Esophagus (tissue), 2 donors: ENCODE results near the gene RALGPS2. TPM values are rescaled to one million over a fixed set of nuclear protein-coding genes. Genes with fewer than 3 reads are reported as not detected.
"Not testable (repeated sequence)": the region's sequence is repeated elsewhere in the genome, so short reads cannot be mapped to it uniquely, and the experiment has no call there.

Source experiments
- H3K27ac ChIP-seq, 2 donors: one replicate each; pipeline ENCODE4 v1.5.1; 2013; ENCODE audit warnings: low read depth in 2 of 2, mild to moderate bottlenecking in 2 of 2, inconsistent platforms in 1 of 2, low read length in 1 of 2, moderate library complexity in 1 of 2
- H3K27me3 ChIP-seq, 2 donors: one replicate each; pipeline ENCODE4 v1.6.1; 2013; ENCODE audit warnings: low read length in 2 of 2, control low read depth in 1 of 2, mild to moderate bottlenecking in 1 of 2; ENCODE audit not compliant: insufficient read depth in 2 of 2, control insufficient read depth in 1 of 2
- H3K36me3 ChIP-seq, 2 donors: one replicate each; pipeline ENCODE4 v1.6.1; 2013; ENCODE audit warnings: low read length in 1 of 2; ENCODE audit not compliant: control insufficient read depth in 2 of 2, insufficient read depth in 2 of 2
- H3K4me1 ChIP-seq, 2 donors: one replicate each; pipeline ENCODE4 v1.6.1; 2013; ENCODE audit warnings: low read length in 1 of 2; ENCODE audit not compliant: control insufficient read depth in 2 of 2, insufficient read depth in 2 of 2
- H3K4me3 ChIP-seq, 2 donors: one replicate each; pipeline ENCODE4 v1.5.1; 2013; ENCODE audit warnings: low read length in 2 of 2, mild to moderate bottlenecking in 2 of 2, low read depth in 1 of 2, moderate library complexity in 1 of 2
- H3K9me3 ChIP-seq, 2 donors: one replicate each; pipeline ENCODE4 v1.6.1; 2013; ENCODE audit warnings: mild to moderate bottlenecking in 2 of 2, low read depth in 1 of 2, low read length in 1 of 2, moderate library complexity in 1 of 2; ENCODE audit not compliant: control insufficient read depth in 2 of 2, insufficient read depth in 1 of 2
- WGBS, 2 donors: extraction: QIAGEN DNeasy Blood & Tissue Kit; methylation state at CpG; one replicate each; pipeline ENCODE4 v1.1.7; 2013; 5-methylcytosine and 5-hydroxymethylcytosine counted together
- polyA plus RNA-seq, 2 donors: library from polyadenylated mRNA; stranded (reverse); fragments of 200-250 nt; gene quantifications; one replicate each; pipeline ENCODE4 v1.2.3, GENCODE V29; 2013
- donor health status: healthy with polysubstance abuse.
- donor health status: Bipolar disorder and iron deficiency.

Gene RALGPS2
- polyA plus RNA-seq, 2 donors, result 7.6 to 8.6 TPM

- not testable (repeated sequence) for H3K27ac ChIP-seq, H3K36me3 ChIP-seq, H3K9me3 ChIP-seq, H3K4me3 ChIP-seq, H3K27me3 ChIP-seq, H3K4me1 ChIP-seq
- WGBS, 2 donors, result 51 to 65% methylated on average over 4 of the region's 4 CpGs
Measured at GRCh38 chr1:178949866-178950265, 224.8 kb downstream of the RALGPS2 start.

- Histone ChIP-seq H3K27ac (no peak overlapping the region), H3K27me3 (no peaks in the 10 kb centered on the region), H3K9me3 (no peaks in the 10 kb centered on the region), H3K36me3 (no peaks in the 10 kb centered on the region), H3K4me1 (peaks cover 0 to 4% of the 10 kb centered on the region in 2 donors), H3K4me3 (no peak overlapping the region)
- WGBS, 2 donors, result 73 to 85% methylated on average over 4 of the region's 4 CpGs
Measured at GRCh38 chr1:178951600-178951999, 226.6 kb downstream of the RALGPS2 start.

DNA sequence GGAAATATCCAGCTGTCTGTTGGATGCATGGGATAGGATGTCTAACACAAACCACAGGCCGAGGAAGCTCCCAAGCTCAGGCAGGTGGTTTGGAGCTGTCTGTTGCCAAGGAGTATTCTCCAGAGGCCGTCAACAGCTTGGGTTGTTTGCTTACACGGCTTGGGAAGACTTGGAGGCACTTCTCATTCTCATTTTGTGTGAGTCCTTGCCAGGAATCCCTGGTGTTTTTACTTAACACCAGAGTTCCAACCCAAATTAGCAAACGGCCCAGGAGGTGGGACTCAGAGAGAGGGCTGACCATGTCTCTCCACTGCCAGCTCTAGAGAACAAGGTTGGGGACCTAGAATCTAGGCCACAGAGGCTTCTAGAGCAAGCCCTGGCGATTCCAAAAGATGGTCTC lies 228.0 kb downstream of the RALGPS2 start:
- H3K27me3 ChIP-seq, result no peaks in the 10 kb centered on the region
- H3K36me3 ChIP-seq, result no peaks in the 10 kb centered on the region
- no peak overlapping the region for H3K4me3 ChIP-seq
- H3K9me3 ChIP-seq, result no peaks in the 10 kb centered on the region
- H3K4me1 ChIP-seq, result peaks cover 0 to 4% of the 10 kb centered on the region in 2 donors
- 56 to 67% methylated on average over 5 of the region's 5 CpGs for WGBS, 2 donors
- H3K27ac ChIP-seq, result peak overlapping the region; percentile 12 to 64

DNA sequence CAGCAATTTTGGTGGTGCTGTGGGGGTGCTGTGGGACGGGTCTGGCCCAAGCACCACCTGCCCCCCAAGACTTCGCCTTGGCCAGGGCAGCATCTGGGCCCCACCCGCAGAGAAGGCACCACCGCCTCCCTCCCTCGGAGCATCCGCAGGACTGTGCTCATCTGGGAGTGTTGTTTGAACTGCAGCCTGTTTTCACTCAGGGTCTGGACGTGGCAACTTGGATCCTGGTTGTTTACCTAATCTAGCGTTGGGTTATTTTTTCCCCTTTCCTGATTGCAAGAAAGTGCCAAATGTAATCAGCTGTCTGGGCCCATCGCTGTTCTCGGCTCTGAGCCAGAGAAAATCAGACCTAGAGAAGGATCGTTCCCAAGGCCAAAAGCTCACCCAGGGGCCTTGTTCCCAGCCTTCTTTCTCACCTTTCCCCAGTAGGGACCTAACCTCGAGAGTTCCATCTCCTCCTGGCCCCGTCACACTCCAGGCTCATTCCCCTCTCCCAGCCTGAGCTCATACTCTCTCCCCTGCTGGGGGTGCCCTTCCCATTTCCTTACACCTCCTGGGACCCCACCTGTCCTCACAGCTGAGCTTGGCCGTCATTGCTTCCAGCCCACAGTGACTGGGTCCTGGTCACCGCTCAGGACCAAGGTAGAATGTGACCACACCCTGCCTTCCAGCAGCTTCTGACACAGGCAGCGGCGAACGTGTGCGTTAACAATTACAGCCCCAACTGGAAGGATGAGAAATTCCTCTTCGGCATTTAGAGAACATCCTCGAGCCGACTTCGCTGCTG lies 228.7 kb downstream of the RALGPS2 start:
- Histone ChIP-seq H3K27ac (peak overlapping the region; percentile 37 to 64), H3K36me3 (no peaks in the 10 kb centered on the region), H3K9me3 (no peaks in the 10 kb centered on the region), H3K4me1 (peaks cover 0 to 4% of the 10 kb centered on the region in 2 donors), H3K27me3 (no peaks in the 10 kb centered on the region), H3K4me3 (no peak overlapping the region)
- 67 to 73% methylated on average over 23 of the region's 23 CpGs for WGBS, 2 donors

GRCh38 chr1:178954325-178954690 lies 229.3 kb downstream of the RALGPS2 start:
- Histone ChIP-seq H3K27me3 (no peaks in the 10 kb centered on the region), H3K4me3 (no peak overlapping the region), H3K27ac (peak overlapping the region in 1 of 2 donors; percentile 45), H3K4me1 (peaks cover 0 to 4% of the 10 kb centered on the region in 2 donors), H3K36me3 (no peaks in the 10 kb centered on the region), H3K9me3 (no peaks in the 10 kb centered on the region)
- WGBS, 2 donors, result 93% methylated on average over 11 of the region's 11 CpGs

- Histone ChIP-seq H3K36me3 (no peaks in the 10 kb centered on the region), H3K9me3 (no peaks in the 10 kb centered on the region), H3K4me3 (no peak overlapping the region), H3K4me1 (peaks cover 0 to 4% of the 10 kb centered on the region in 2 donors), H3K27me3 (no peaks in the 10 kb centered on the region), H3K27ac (no peak overlapping the region)
- 69% methylated on average over 6 of the region's 6 CpGs for WGBS, 2 donors
Measured at GRCh38 chr1:178954937-178955336, 229.9 kb downstream of the RALGPS2 start.

- Histone ChIP-seq H3K9me3 (no peaks in the 10 kb centered on the region), H3K4me1 (peaks cover 0 to 4% of the 10 kb centered on the region in 2 donors), H3K4me3 (no peak overlapping the region), H3K27me3 (no peaks in the 10 kb centered on the region), H3K27ac (no peak overlapping the region), H3K36me3 (no peaks in the 10 kb centered on the region)
- 54 to 56% methylated on average over 1 of the region's 1 CpG for WGBS, 2 donors
Measured at GRCh38 chr1:178955391-178955954, 230.4 kb downstream of the RALGPS2 start.

- Histone ChIP-seq H3K27ac (no peak overlapping the region), H3K36me3 (no peaks in the 10 kb centered on the region), H3K4me3 (no peak overlapping the region), H3K27me3 (no peaks in the 10 kb centered on the region), H3K9me3 (peaks cover 0 to 2% of the 10 kb centered on the region in 2 donors), H3K4me1 (peaks cover 0 to 2% of the 10 kb centered on the region in 2 donors)
- WGBS, 2 donors, result 90 to 93% methylated on average over 9 of the region's 9 CpGs
Measured at GRCh38 chr1:178958491-178958890, 233.4 kb downstream of the RALGPS2 start.

DNA sequence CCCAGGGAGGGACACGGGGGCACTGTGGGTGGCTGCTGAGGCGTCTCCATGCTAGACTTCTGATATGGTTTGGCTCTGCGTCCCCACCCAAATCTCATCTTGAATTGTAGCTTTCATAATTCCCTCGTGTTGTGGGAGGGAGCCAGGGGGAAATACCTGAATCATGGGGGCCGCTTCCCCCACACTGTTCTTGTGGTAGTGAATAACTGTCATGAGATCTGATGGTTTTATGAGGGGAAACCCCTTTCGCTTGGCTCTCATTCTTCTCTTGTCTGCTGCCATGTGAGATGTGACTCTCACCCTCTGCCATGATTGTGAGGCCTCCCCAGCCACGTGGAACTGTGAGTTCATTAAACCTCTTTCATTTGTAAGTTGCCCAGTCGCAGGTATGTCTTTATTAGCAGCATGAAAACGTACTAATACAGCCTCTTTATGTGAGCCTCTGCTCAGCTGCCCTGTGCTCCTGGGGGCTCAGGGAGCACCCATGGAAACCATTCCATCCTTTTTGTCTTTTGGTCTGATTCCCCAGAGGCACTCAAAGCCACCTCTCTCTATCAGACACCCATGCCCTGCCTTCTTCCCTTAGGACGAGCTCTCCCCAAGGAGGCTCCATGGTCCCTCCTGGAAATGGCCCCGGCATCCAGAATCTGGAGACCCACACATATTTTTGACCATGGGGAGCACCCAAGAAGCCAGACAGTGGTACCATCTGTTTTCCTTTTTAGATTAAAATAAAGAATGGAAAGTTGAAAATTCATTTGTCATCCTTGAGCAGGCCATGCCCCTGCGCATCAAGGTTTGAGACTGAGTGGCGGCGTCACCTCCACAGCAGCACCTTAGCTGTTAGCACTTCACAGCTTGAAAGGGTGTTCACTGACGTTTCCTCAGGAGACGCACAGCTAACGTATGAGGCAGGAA lies 234.8 kb downstream of the RALGPS2 start:
- no peak overlapping the region for H3K4me3 ChIP-seq
- H3K36me3 ChIP-seq, result no peaks in the 10 kb centered on the region
- H3K27ac ChIP-seq, result no peak overlapping the region
- H3K27me3 ChIP-seq, result no peaks in the 10 kb centered on the region
- 79 to 84% methylated on average over 17 of the region's 17 CpGs for WGBS, 2 donors
- no peaks in the 10 kb centered on the region for H3K4me1 ChIP-seq
- H3K9me3 ChIP-seq, result peaks cover 0 to 6% of the 10 kb centered on the region in 2 donors
